Endothelial cell (in vitro differentiated cells): ENCODE data around the gene DTX3L. TPM values are rescaled to one million over a fixed set of nuclear protein-coding genes. Genes with fewer than 3 reads are reported as not detected.
A peak's percentile ranks its signal among the peaks of the same experiment; 100 is the strongest.
"Not testable (repeated sequence)": the region's sequence is repeated elsewhere in the genome, so short reads cannot be mapped to it uniquely, and the experiment has no call there.

Experiments used
- DNase-seq: peaks from one replicate; pipeline ENCODE4 v3.0.0; 2021; ENCODE audit warnings: low spot score
- H3K27ac Mint-ChIP-seq: one replicate; pipeline ENCODE4 v1.8.0; 2021; ENCODE audit warnings: mixed read lengths, inconsistent platforms; ENCODE audit not compliant: unreplicated experiment
- H3K27me3 Mint-ChIP-seq: one replicate; pipeline ENCODE4 v1.8.0; 2021; ENCODE audit warnings: mild to moderate bottlenecking, moderate library complexity, mixed read lengths, inconsistent platforms; ENCODE audit not compliant: unreplicated experiment
- H3K36me3 Mint-ChIP-seq: one replicate; pipeline ENCODE4 v1.8.0; 2021; ENCODE audit warnings: mild to moderate bottlenecking, low read depth, mixed read lengths, inconsistent platforms; ENCODE audit not compliant: unreplicated experiment
- H3K4me1 Mint-ChIP-seq: one replicate; pipeline ENCODE4 v1.8.0; 2021; ENCODE audit warnings: mild to moderate bottlenecking, mixed read lengths, inconsistent platforms; ENCODE audit not compliant: unreplicated experiment
- H3K4me3 Mint-ChIP-seq: one replicate; pipeline ENCODE4 v1.8.0; 2021; ENCODE audit warnings: mild to moderate bottlenecking, mixed read lengths, inconsistent platforms; ENCODE audit not compliant: unreplicated experiment
- H3K9me3 Mint-ChIP-seq: one replicate; pipeline ENCODE4 v1.8.0; 2021; ENCODE audit warnings: mixed read lengths, inconsistent platforms; ENCODE audit not compliant: unreplicated experiment
- total RNA-seq: library from RNA; stranded (reverse); fragmentation: NEBNext Ultra II Directional; extraction: Animal tissue kit (Norgen Biotek cat#: 25700); gene quantifications from one replicate; pipeline ENCODE4 v1.2.1, GENCODE V29; 2021; ENCODE audit not compliant: unreplicated experiment
- TF ChIP-seq, protein P1 (sequence below): fragments of 200-600 bp; sonication (generic); IDR thresholded peaks from one replicate; pipeline ENCODE4 v1.5.0; 2021; ENCODE audit warnings: antibody characterized with exemption; ENCODE audit not compliant: unreplicated experiment

The DTX3L gene
- total RNA-seq, 1 donor from 2014 or later: 6.0 TPM

GRCh38 chr3:122563717-122564025 lies 467 bp upstream of the DTX3L start:
- Mint-ChIP-seq H3K27me3 (peaks cover 3% of the 10 kb centered on the region), H3K4me3 (peak overlapping the region; percentile 87), H3K9me3 (no peaks in the 10 kb centered on the region), H3K36me3 (no peaks in the 10 kb centered on the region), H3K4me1 (peaks cover 13% of the 10 kb centered on the region), H3K27ac (no peak overlapping the region)
- no peak for DNase-seq
- TF ChIP-seq, protein P1, sequence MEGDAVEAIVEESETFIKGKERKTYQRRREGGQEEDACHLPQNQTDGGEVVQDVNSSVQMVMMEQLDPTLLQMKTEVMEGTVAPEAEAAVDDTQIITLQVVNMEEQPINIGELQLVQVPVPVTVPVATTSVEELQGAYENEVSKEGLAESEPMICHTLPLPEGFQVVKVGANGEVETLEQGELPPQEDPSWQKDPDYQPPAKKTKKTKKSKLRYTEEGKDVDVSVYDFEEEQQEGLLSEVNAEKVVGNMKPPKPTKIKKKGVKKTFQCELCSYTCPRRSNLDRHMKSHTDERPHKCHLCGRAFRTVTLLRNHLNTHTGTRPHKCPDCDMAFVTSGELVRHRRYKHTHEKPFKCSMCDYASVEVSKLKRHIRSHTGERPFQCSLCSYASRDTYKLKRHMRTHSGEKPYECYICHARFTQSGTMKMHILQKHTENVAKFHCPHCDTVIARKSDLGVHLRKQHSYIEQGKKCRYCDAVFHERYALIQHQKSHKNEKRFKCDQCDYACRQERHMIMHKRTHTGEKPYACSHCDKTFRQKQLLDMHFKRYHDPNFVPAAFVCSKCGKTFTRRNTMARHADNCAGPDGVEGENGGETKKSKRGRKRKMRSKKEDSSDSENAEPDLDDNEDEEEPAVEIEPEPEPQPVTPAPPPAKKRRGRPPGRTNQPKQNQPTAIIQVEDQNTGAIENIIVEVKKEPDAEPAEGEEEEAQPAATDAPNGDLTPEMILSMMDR: no peak

DNA sequence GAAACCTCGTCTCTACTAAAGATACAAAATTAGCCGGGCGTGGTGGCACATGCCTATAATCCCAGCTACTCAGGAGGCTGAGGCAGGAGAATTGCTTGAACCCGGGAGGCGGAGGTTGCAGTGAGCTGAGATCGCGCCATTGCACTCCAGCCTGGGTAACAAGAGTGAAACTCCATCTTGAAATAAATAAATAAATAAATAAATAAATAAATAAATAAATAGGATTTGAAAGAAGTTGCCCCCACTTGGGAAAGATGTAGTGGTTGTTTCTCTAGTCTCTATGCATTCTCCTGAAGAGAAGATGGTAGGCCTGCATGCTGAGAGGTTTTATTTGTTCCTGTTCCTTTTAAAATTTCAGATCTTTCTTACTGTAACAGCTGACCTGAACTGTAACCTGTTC lies 4.0 kb downstream of the DTX3L start:
- H3K27ac Mint-ChIP-seq, H3K36me3 Mint-ChIP-seq: not testable (repeated sequence)

GRCh38 chr3:122568755-122569154 lies 4.6 kb downstream of the DTX3L start:
- H3K27ac Mint-ChIP-seq: no peak overlapping the region
- H3K9me3 Mint-ChIP-seq: no peaks in the 10 kb centered on the region
- H3K4me3 Mint-ChIP-seq: no peak overlapping the region
- H3K27me3 Mint-ChIP-seq: peaks cover 1% of the 10 kb centered on the region
- H3K36me3 Mint-ChIP-seq: no peaks in the 10 kb centered on the region
- no peak for DNase-seq
- H3K4me1 Mint-ChIP-seq: peaks cover 19% of the 10 kb centered on the region
- TF ChIP-seq, protein P1: no peak

More for the DNA sequence above, 4.0 kb downstream of the DTX3L start:
- H3K9me3 Mint-ChIP-seq, H3K4me3 Mint-ChIP-seq, H3K27me3 Mint-ChIP-seq, DNase-seq: not testable (repeated sequence)
- peaks cover 21% of the 10 kb centered on the region for H3K4me1 Mint-ChIP-seq

DNA sequence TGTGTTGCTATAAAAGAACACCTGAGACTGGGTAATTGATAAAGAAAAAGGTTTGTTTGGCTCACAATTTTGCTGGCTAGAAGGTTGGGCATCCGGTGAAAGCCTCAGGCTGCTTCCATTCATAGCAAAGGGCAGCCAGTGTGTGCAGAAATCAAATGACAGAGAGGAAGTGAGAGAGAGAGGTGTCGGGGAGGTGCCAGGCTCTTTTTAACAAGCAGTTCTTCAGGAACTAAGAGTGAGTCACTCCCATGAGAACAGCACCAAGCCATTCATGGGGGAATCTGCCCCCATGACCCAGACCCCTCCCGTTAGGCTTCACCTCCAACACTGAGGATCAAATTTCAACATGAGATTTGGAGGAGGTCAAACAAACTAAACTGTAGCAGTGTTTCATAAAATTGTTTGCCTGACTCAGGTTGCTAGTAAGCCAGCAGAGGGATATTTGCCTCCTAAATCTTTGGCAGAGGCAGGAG lies 8.8 kb downstream of the DTX3L start:
- DNase-seq: no peak
- TF ChIP-seq, protein P1: no peak
- no peak overlapping the region for H3K27ac Mint-ChIP-seq
- H3K4me1 Mint-ChIP-seq: peaks cover 12% of the 10 kb centered on the region
- no peaks in the 10 kb centered on the region for H3K27me3 Mint-ChIP-seq
- H3K36me3 Mint-ChIP-seq: no peaks in the 10 kb centered on the region
- no peaks in the 10 kb centered on the region for H3K9me3 Mint-ChIP-seq
- H3K4me3 Mint-ChIP-seq: no peak overlapping the region

GRCh38 chr3:122576174-122576940 lies 12.2 kb downstream of the DTX3L start:
- Mint-ChIP-seq H3K27me3 (no peaks in the 10 kb centered on the region), H3K9me3 (no peaks in the 10 kb centered on the region), H3K4me1 (no peaks in the 10 kb centered on the region), H3K27ac (no peak overlapping the region), H3K4me3 (no peak overlapping the region), H3K36me3 (no peaks in the 10 kb centered on the region)
- DNase-seq: no peak
- TF ChIP-seq, protein P1: no peak
